K562 (cell line): ENCODE results near the gene MEF2C. TPM values are rescaled to one million over a fixed set of nuclear protein-coding genes. Genes with fewer than 3 reads are reported as not detected.
A peak's percentile ranks its signal among the peaks of the same experiment; 100 is the strongest.

Source experiments
- ATAC-seq: fragments of 200-7000 bp; cut with Tn5 transposase; 3 replicates; pipeline ENCODE4 v1.9.1; 2020; ENCODE audit warnings: moderate library complexity
- BruUV-seq: library from RNA; stranded (reverse); fragments of 400-500 nt; replicated peaks from 2 replicates; lab custom pipeline; 2021; lab: Mats Ljungman, UMichigan
- CTCF ChIA-PET: fragments of 300-600 bp; formaldehyde crosslinking; extraction: SDS; loops from one replicate; lab custom pipeline; 2021; ENCODE audit warnings: low intra/inter-chr PET ratio; lab: Yijun Ruan, JAX
- POLR2A ChIA-PET: fragments of 300-600, 350-650 bp; sonication (Branson Sonifier 250); formaldehyde crosslinking; extraction: SDS; loops from one replicate; lab custom pipeline; 2021; ENCODE audit warnings: antibody characterized with exemption, inconsistent platforms; lab: Yijun Ruan, JAX
- DNase-seq, 4 experiments: peaks; one replicate each; pipeline versions ENCODE4 v3.0.0 to v3.0.0-alpha.2; 2011 to 2018; ENCODE audit warnings: low spot score in 3 of 4, mixed read lengths in 3 of 4; ENCODE audit errors: extremely low read depth in 1 of 4
- FAIRE-seq: peaks from 2 replicates; lab custom pipeline; 2011; peaks lifted over from hg19 to GRCh38; lab: Jason Lieb, UNC
- H2AFZ ChIP-seq: 2 replicates; pipeline ENCODE4 v1.6.0; 2011; ENCODE audit warnings: low read depth, low read length, control low read depth, inconsistent platforms
- H3K27ac ChIP-seq: fragments of 200-600 bp; 3 replicates; pipeline ENCODE4 v1.8.0; 2011; ENCODE audit warnings: low read depth, mild to moderate bottlenecking, control low read depth, inconsistent platforms, low read length, moderate library complexity, mixed read lengths; ENCODE audit errors: extremely low read depth
- H3K27me3 ChIP-seq, 2 experiments: fragments of 300-600 bp in 1 of 2; 2 replicates in 1 of 2; 3 replicates in 1 of 2; pipeline versions ENCODE4 v1.6.0 to v1.8.0; 2011; ENCODE audit warnings: inconsistent platforms in 2 of 2, low read length in 2 of 2, mild to moderate bottlenecking in 1 of 2, mixed read lengths in 1 of 2, moderate library complexity in 1 of 2; ENCODE audit not compliant: control insufficient read depth in 2 of 2, insufficient read depth in 2 of 2
- H3K36me3 ChIP-seq: fragments of 300-600 bp; 3 replicates; pipeline ENCODE4 v1.8.0; 2011; ENCODE audit warnings: mild to moderate bottlenecking, low read length, inconsistent platforms; ENCODE audit not compliant: control insufficient read depth, insufficient read depth
- H3K4me1 ChIP-seq, 2 experiments: fragments of 200-600 bp in 1 of 2; replicated peaks in 1 of 2; 2 replicates in 1 of 2; 3 replicates in 1 of 2; pipeline versions ENCODE4 v1.5.1 to v1.8.0; 2011; ENCODE audit warnings: inconsistent platforms in 2 of 2, low read length in 2 of 2, mild to moderate bottlenecking in 1 of 2, mixed read lengths in 1 of 2, moderate library complexity in 1 of 2; ENCODE audit not compliant: control insufficient read depth in 2 of 2, insufficient read depth in 2 of 2
- H3K4me2 ChIP-seq: 2 replicates; pipeline ENCODE4 v1.6.1; 2011; ENCODE audit warnings: low read length, control low read depth, inconsistent platforms, mixed read lengths; ENCODE audit not compliant: insufficient read depth
- H3K4me3 ChIP-seq: fragments of 200-600 bp; sonication (generic), shearing (Covaris generic); 2 replicates; pipeline ENCODE4 v1.5.1; 2016; ENCODE audit warnings: control low read depth, inconsistent platforms
- H3K79me2 ChIP-seq: fragments of 200-600 bp; 3 replicates; pipeline ENCODE4 v1.8.0; 2011; ENCODE audit warnings: low read length, inconsistent platforms; ENCODE audit not compliant: control insufficient read depth, insufficient read depth
- H3K9ac ChIP-seq, 2 experiments: 2 replicates each; pipeline versions ENCODE4 v1.6.0 to v1.6.1; 2011; ENCODE audit warnings: low read depth in 2 of 2, low read length in 2 of 2, control low read depth in 1 of 2, inconsistent platforms in 1 of 2, mild to moderate bottlenecking in 1 of 2, mixed read lengths in 1 of 2; ENCODE audit not compliant: insufficient read depth in 1 of 2
- H3K9me1 ChIP-seq: one replicate; pipeline ENCODE4 v1.6.0; 2011; ENCODE audit warnings: inconsistent platforms, mild to moderate bottlenecking, low read length, moderate library complexity; ENCODE audit not compliant: control insufficient read depth, insufficient read depth
- H3K9me3 ChIP-seq: replicated peaks from 2 replicates; pipeline ENCODE4 v1.5.1; 2011; ENCODE audit warnings: low read depth, low read length, inconsistent platforms; ENCODE audit not compliant: control insufficient read depth, insufficient read depth
- H4K20me1 ChIP-seq: replicated peaks from 2 replicates; pipeline ENCODE4 v1.6.1; 2011; ENCODE audit warnings: low read length, inconsistent platforms, mixed read lengths; ENCODE audit not compliant: control insufficient read depth, insufficient read depth
- CEBPB ChIP-seq: fragments of 450-650 bp; IDR thresholded peaks from 2 replicates; pipeline ENCODE4 v1.6.1; 2016; ENCODE audit warnings: missing genetic modification characterization, missing compliant biosample characterization
- CEBPG ChIP-seq, 3 experiments: fragments of 200-800 bp in 1 of 3; sonication (Bioruptor generic) in 1 of 3; sonication (generic) in 1 of 3; formaldehyde crosslinking in 1 of 3; IDR thresholded peaks in 2 of 3; conservative IDR thresholded peaks in 1 of 3; 2 replicates each; pipeline versions ENCODE4 v1.6.1 to v1.8.0; 2016 to 2022; ENCODE audit warnings: missing compliant biosample characterization in 2 of 3, missing genetic modification characterization in 2 of 3, mild to moderate bottlenecking in 1 of 3, missing genetic modification reagents in 1 of 3
- MLX ChIP-seq, 2 experiments: fragments of 450-650 bp in 1 of 2; sonication (generic) in 1 of 2; formaldehyde crosslinking; conservative IDR thresholded peaks; 2 replicates each; pipeline versions ENCODE4 v1.4.0 to v1.8.1; 2020 to 2022; ENCODE audit warnings: mild to moderate bottlenecking in 1 of 2, missing genetic modification reagents in 1 of 2
- RBFOX2 ChIP-seq: fragments of 200-400 bp; formaldehyde crosslinking; IDR thresholded peaks from 2 replicates; pipeline ENCODE4 v1.6.1; 2017; ENCODE audit warnings: low read depth, mild to moderate bottlenecking, low read length, moderate library complexity
- ZFX ChIP-seq: sonication (generic); formaldehyde crosslinking; IDR thresholded peaks from 2 replicates; pipeline ENCODE4 v1.8.0; 2022; ENCODE audit warnings: mild to moderate bottlenecking, missing genetic modification reagents, moderate library complexity
- WGBS: fragments of 100-300 bp; shearing (Covaris generic); methylation state at CpG from one replicate; pipeline ENCODE4 v1.1.6; 2016; ENCODE audit warnings: low coverage, mixed read lengths; ENCODE audit not compliant: insufficient coverage; ENCODE audit errors: missing lambda C conversion rate; 5-methylcytosine and 5-hydroxymethylcytosine counted together
- in situ Hi-C: fragments of 300-500 bp; cut with MboI; formaldehyde crosslinking; loops from 4 replicates; pipeline ENCODE4 v1.15.0; 2018; ENCODE audit warnings: inconsistent platforms, mixed read lengths
- intact Hi-C: fragments of 100-400 bp; cut with micrococcal nuclease; formaldehyde crosslinking; loops from 2 replicates; pipeline ENCODE4 v1.14.2; 2022
- polyA plus RNA-seq, 8 experiments: library from polyadenylated mRNA; depleted of rRNA in 4 of 8; stranded (reverse) in 5 of 8; unstranded in 3 of 8; fragments of >200 nt; fragmentation: Nextera tagmentation in 2 of 8; fragmentation: Illumina TruSeq in 1 of 8; extraction: Ambion mirVana in 2 of 8; extraction: Trizol in 1 of 8; gene quantifications; 2 replicates each; pipeline versions ENCODE4 v1.2.1 to v1.2.3, GENCODE V29; 2011 to 2014; ENCODE audit warnings: inconsistent platforms in 1 of 8, missing spikeins in 1 of 8
- total RNA-seq, 7 experiments: library from RNA; depleted of rRNA in 6 of 7; stranded (reverse); fragments of >200 nt in 6 of 7; fragmentation: Illumina TruSeq in 2 of 7; extraction: Trizol in 2 of 7; gene quantifications; 2 replicates each; pipeline versions ENCODE4 v1.2.1 to v1.2.3, GENCODE V29; 2011 to 2021; ENCODE audit warnings: low replicate concordance in 1 of 7
- TF ChIP-seq, protein P1 (sequence below): fragments of 450-650 bp; conservative IDR thresholded peaks from 2 replicates; pipeline ENCODE4 v1.6.1; 2016; ENCODE audit warnings: missing genetic modification characterization, low read depth, mild to moderate bottlenecking, control low read depth, missing compliant biosample characterization

Gene MEF2C
- total and polyA plus RNA-seq, 9 of the 15 experiments (the other 6 are each of a cell fraction or from before 2014, with no cell fraction given), result 25.1 to 67.8 (median 58.3) TPM

DNA sequence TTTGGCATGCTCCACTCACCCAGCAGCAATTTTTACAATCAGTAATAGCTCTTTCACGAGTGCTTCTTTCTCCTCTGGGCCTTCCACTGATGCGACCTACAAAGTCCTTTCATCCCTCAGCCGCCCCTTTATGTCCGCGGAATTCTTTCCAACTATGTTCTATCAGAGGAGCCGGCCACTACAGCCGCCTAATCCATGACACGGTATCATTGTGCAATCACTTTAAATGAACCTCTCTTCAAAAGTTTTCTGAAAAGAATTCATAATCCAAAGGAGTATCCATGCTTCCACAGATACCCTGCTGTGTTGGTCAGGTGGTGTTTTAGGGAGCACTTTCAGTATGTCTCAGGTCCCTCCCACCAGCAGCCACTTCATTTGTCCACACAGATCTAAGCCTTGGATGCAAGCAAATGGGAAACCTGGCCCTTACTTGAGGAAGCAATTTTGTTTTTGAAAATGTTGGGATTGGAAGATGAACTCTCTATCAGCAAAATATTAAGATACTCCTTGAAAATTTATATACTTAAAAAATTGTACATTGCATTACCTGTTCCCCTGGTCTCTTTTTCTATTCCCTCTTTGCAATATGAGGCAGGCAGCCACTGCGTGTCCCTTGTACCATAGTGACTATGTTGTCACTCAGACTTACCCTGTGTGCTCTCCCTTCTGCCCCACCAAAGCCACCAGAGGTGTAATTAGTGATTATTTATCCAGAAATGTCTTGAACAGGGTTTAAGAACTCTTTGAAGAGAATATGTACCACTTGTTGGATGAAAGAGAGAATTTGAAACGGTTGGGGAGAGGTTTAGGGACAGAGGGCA is 12.9 kb upstream of the MEF2C start:
- POLR2A ChIA-PET, result no interaction called here
- H3K9me1 ChIP-seq, result no peaks in the 10 kb centered on the region
- BruUV-seq, result no TSS peak

More for the DNA sequence above, 12.9 kb upstream of the MEF2C start:
- Histone ChIP-seq H3K4me1 (no peaks in the 10 kb centered on the region), H3K27ac (no peak overlapping the region), H3K4me3 (no peak overlapping the region), H3K9me3 (no peaks in the 10 kb centered on the region), H3K36me3 (no peaks in the 10 kb centered on the region), H3K27me3 (no peaks in the 10 kb centered on the region), H3K9ac (no peak overlapping the region), H4K20me1 (no peaks in the 10 kb centered on the region), H3K79me2 (no peaks in the 10 kb centered on the region), H3K4me2 (no peak overlapping the region), H2AFZ (no peak overlapping the region; the same call in 1 of the 2 replicates)
- CTCF ChIA-PET, result no interaction called here
- intact Hi-C loops (no loop called here), in situ Hi-C loops (no loop called here)
- ATAC-seq (peak; percentile 59; the same call in 2 of the 3 replicates), DNase-seq (no peak), FAIRE-seq (no peak)
- TF ChIP-seq ZFX (CRISPR knock-in tag) (no peak), CEBPB (peak; percentile 81), MLX (CRISPR knock-in tag; conservative IDR thresholded peaks at IDR 0.05) (no peak), CEBPG (CRISPR knock-in tag; IDR thresholded peaks at IDR 0.05) (no peak), CEBPG (tag; conservative IDR thresholded peaks at IDR 0.05 in 1 of 2, IDR thresholded peaks at IDR 0.05 in 1 of 2) (peak in 1 of 2 experiments; percentile 26; a peak in 2 of 4 replicates), RBFOX2 (no peak)
- TF ChIP-seq, protein P1, sequence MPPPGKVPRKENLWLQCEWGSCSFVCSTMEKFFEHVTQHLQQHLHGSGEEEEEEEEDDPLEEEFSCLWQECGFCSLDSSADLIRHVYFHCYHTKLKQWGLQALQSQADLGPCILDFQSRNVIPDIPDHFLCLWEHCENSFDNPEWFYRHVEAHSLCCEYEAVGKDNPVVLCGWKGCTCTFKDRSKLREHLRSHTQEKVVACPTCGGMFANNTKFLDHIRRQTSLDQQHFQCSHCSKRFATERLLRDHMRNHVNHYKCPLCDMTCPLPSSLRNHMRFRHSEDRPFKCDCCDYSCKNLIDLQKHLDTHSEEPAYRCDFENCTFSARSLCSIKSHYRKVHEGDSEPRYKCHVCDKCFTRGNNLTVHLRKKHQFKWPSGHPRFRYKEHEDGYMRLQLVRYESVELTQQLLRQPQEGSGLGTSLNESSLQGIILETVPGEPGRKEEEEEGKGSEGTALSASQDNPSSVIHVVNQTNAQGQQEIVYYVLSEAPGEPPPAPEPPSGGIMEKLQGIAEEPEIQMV (tag), result no peak
- WGBS, result 49% methylated on average over 10 of the region's 10 CpGs
